Calu3 (cell line): ENCODE results near the gene LACTB. TPM values are rescaled to one million over a fixed set of nuclear protein-coding genes. Genes with fewer than 3 reads are reported as not detected.

Experiments used
- BruUV-seq: library from RNA; stranded (reverse); fragments of 400-500 nt; replicated peaks from 2 replicates; lab custom pipeline; 2021; lab: Mats Ljungman, UMichigan
- CTCF ChIA-PET: fragments of 300-600 bp; sonication (Branson Sonifier 250); formaldehyde crosslinking; loops from one replicate; lab custom pipeline; 2022; ENCODE audit warnings: antibody characterized with exemption; lab: Charles Lee
- DNase-seq: peaks from one replicate; pipeline ENCODE4 v3.0.0; 2022
- H3K27ac Mint-ChIP-seq: one replicate; pipeline ENCODE4 v1.8.0; 2022; ENCODE audit warnings: mixed read lengths; ENCODE audit not compliant: unreplicated experiment
- H3K27me3 Mint-ChIP-seq: one replicate; pipeline ENCODE4 v1.8.0; 2022; ENCODE audit warnings: mixed read lengths; ENCODE audit not compliant: unreplicated experiment
- H3K36me3 Mint-ChIP-seq: one replicate; pipeline ENCODE4 v1.8.0; 2022; ENCODE audit warnings: mild to moderate bottlenecking, moderate library complexity, mixed read lengths; ENCODE audit not compliant: insufficient read depth, unreplicated experiment
- H3K4me1 Mint-ChIP-seq: one replicate; pipeline ENCODE4 v1.8.0; 2022; ENCODE audit warnings: mild to moderate bottlenecking, low read depth, mixed read lengths; ENCODE audit not compliant: unreplicated experiment
- H3K4me3 Mint-ChIP-seq: one replicate; pipeline ENCODE4 v1.8.0; 2022; ENCODE audit warnings: mild to moderate bottlenecking, low read depth, moderate library complexity, mixed read lengths; ENCODE audit not compliant: unreplicated experiment
- H3K9me3 Mint-ChIP-seq: one replicate; pipeline ENCODE4 v1.8.0; 2022; ENCODE audit warnings: low read depth, mixed read lengths; ENCODE audit not compliant: unreplicated experiment
- intact Hi-C: fragments of 100-400 bp; cut with micrococcal nuclease; formaldehyde crosslinking; loops from one replicate; pipeline ENCODE4 v1.10.0; 2022; ENCODE audit not compliant: unreplicated experiment
- total RNA-seq: library from RNA; stranded (reverse); gene quantifications from 2 replicates; pipeline ENCODE4 v1.2.3, GENCODE V29; 2022
- TF ChIP-seq, protein P1 (sequence below): fragments of 200-600 bp; IDR thresholded peaks from one replicate; pipeline ENCODE4 v1.8.0; 2022; ENCODE audit warnings: antibody characterized with exemption; ENCODE audit not compliant: unreplicated experiment

LACTB gene
- total RNA-seq, 1 experiment from 2014 or later = 16.1 TPM

DNA sequence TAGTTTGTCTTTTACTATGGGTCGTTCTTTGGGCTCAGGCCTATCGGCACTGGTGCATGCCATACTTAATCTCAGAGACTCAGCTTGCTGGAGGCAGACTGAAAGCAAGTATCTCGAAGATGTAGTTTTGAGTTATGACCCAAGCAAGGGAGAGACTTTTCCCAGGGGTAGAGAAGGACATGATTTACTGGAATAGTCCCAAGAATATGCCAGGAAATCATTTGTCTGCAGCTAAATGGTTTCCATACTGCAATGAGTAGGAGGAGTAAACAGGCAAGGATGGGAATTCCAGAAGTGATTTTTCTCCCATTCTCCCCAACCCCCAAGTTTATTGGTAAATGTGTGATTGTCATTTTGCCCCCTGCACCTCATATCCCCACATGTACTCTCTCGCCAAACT lies 35.4 kb upstream of the LACTB start:
- intact Hi-C loops = no loop called here
- TF ChIP-seq, protein P1, sequence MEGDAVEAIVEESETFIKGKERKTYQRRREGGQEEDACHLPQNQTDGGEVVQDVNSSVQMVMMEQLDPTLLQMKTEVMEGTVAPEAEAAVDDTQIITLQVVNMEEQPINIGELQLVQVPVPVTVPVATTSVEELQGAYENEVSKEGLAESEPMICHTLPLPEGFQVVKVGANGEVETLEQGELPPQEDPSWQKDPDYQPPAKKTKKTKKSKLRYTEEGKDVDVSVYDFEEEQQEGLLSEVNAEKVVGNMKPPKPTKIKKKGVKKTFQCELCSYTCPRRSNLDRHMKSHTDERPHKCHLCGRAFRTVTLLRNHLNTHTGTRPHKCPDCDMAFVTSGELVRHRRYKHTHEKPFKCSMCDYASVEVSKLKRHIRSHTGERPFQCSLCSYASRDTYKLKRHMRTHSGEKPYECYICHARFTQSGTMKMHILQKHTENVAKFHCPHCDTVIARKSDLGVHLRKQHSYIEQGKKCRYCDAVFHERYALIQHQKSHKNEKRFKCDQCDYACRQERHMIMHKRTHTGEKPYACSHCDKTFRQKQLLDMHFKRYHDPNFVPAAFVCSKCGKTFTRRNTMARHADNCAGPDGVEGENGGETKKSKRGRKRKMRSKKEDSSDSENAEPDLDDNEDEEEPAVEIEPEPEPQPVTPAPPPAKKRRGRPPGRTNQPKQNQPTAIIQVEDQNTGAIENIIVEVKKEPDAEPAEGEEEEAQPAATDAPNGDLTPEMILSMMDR = no peak
- H3K4me3 Mint-ChIP-seq = no peak overlapping the region
- CTCF ChIA-PET = no interaction called here
- H3K36me3 Mint-ChIP-seq = no peaks in the 10 kb centered on the region
- H3K27ac Mint-ChIP-seq = no peak overlapping the region
- no TSS peak for BruUV-seq
- H3K9me3 Mint-ChIP-seq = no peaks in the 10 kb centered on the region
- no peak for DNase-seq
- H3K27me3 Mint-ChIP-seq = no peaks in the 10 kb centered on the region
- H3K4me1 Mint-ChIP-seq = no peaks in the 10 kb centered on the region

DNA sequence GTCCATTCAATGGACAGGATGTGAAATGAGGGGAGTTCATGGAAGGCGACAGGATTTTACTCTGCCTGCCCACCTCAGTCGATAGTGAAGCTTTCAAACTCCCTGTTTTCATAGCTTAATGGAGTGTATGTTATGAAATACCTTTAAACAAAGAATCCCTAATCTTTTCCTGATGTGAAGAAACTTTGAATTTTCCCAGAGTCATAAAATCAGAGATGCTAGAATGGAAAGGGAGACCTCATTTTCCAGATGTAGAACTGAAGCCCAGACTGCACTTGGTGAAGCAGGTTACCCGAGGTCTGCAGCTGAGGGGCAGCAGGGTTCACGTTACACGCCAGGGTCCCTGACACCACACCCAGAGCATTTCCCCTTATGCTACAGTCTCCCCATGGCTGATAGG lies 34.7 kb upstream of the LACTB start:
- H3K4me1 Mint-ChIP-seq = no peaks in the 10 kb centered on the region
- no TSS peak for BruUV-seq

DNA sequence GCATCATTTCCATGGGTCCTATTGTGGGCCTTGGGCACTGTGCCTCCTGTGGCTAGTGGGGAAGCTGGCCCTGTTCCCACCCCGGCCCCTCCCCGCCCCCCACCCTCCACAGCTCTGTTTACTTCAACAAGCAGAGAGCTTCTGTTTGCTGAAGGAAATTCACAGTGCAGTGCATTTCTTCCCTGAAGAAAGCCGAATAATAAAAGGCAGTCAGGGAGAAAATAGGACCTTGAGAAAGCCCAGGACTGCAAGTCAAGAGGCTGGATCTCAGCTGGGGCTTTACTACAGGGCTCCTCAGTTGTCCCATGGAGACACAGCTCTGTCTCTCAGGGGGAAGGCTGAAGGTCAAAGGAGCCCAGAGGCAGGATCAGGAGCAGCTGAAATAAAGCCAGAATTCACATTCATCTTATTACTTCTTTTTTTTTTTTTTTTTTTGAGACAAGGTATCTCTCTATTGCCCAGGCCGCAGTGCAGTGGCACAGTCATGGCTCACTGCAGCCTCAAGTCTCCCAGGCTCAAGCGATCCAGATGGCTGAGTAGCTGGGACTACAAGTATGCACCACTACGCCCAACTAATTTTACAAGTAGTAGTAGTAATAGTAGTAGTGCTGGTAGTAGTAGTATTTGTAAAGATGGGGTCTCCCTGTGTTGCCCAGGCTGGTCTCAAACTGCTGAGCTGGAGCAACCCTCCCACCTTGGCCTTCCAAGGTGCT lies 33.0 kb upstream of the LACTB start:
- Mint-ChIP-seq H3K4me3 (no peak overlapping the region), H3K27ac (no peak overlapping the region), H3K27me3 (no peaks in the 10 kb centered on the region), H3K36me3 (peaks cover 5% of the 10 kb centered on the region), H3K9me3 (no peaks in the 10 kb centered on the region), H3K4me1 (peaks cover 5% of the 10 kb centered on the region)
- TF ChIP-seq, protein P1 = no peak
- intact Hi-C loops = no loop called here
- no TSS peak for BruUV-seq
- CTCF ChIA-PET = interaction anchor here (0.6 to 0.7 kb wide), 2 partner anchors 41 to 168 kb away, joined by 3 to 4 read pairs; no protein-coding TSS in a partner anchor
- DNase-seq = no peak

More for the DNA sequence above, 34.7 kb upstream of the LACTB start:
- CTCF ChIA-PET = no interaction called here
- DNase-seq = no peak
- Mint-ChIP-seq H3K9me3 (no peaks in the 10 kb centered on the region), H3K36me3 (no peaks in the 10 kb centered on the region), H3K4me3 (no peak overlapping the region), H3K27ac (no peak overlapping the region), H3K27me3 (no peaks in the 10 kb centered on the region)
- TF ChIP-seq, protein P1 = no peak
- intact Hi-C loops = no loop called here

DNA sequence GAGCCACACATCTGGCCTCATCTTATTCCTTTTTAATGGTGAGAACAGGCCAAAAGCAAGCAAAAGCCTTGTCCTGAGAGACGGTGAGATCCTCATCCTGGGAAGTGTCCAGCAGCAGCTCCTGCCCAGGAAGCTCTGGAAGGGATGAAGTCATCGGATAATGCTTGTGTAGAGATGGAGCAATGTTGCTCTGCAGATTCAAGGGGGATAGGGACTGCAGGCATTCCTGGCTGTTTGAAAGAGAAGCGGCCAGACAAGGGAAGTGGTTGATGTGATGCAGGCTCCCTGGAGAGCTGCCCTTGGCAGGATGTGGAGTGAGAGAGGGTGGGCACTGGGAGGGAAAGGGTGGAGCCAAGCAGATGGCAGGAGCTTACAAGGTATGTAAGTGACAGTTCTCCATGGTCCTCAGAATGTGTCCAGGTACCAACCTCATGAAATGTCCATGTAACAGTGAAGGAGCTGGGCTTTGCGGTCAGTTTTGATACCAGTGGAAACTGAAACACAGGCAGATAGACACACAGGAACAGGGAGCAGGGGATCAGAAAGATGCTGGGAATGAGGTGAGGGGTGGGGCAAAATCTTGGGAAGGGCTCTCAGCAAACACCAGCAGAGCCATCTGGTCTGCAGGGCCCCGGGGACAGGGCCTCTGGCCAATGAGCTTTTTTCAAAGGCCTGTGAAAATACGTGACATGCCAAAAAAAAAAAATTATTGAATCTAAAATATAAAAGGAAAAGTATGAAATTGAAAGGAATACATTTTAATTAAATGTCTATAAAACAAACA lies 32.2 kb upstream of the LACTB start:
- no peaks in the 10 kb centered on the region for H3K27me3 Mint-ChIP-seq
- H3K27ac Mint-ChIP-seq = no peak overlapping the region
- H3K4me3 Mint-ChIP-seq = no peak overlapping the region
- CTCF ChIA-PET = interaction anchor here (1.5 kb wide), 1 partner anchor 42 kb away, joined by 3 read pairs; no protein-coding TSS in a partner anchor
- no peaks in the 10 kb centered on the region for H3K9me3 Mint-ChIP-seq
- intact Hi-C loops = loop anchor here (5.0 kb wide), 1 partner anchor 242 kb away; no protein-coding TSS in a partner anchor
- peaks cover 8% of the 10 kb centered on the region for H3K4me1 Mint-ChIP-seq
- TF ChIP-seq, protein P1 = no peak
- no peak for DNase-seq
- BruUV-seq = no TSS peak
- H3K36me3 Mint-ChIP-seq = peaks cover 5% of the 10 kb centered on the region
